ENCODE data around the gene TBCCD1.

The TBCCD1 gene

DNA sequence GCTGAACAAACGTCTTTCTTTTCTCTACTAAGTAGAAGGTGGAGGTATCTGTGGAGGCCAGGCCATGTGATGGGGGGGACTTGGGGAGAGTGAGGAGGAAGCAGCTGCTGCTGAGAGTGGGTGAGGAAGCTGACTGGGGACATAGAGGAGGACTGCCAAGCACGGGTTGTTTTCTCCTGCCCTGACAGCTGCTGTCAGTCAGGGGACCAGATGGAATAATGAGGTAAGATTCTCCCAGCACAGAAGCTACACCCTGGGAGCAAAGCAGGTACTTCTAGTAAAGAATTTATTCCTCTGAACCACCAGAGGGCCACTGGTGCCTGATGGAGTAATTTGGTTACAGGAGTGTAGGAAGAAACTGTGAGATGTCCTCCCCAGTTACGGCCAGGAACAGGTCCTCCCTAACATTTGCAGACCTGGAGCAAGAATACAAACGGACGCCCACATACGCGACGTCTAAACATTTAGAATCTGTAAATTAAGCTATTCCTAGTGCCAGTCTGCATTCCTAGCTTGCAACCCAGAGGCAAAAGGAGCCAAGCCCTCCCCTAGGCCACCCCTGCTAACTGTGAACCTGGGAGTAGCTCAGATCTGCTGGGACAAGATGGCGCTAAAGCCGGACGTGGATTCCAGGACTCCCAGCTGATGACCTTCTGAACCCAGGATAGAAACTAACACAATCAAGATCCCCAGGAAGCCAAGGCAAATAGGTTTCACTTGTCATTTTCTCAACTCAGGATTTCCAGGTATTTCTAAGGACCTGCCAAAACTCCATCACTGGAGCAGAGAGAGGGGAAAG lies 37.7 kb downstream of the TBCCD1 start:
- TF ChIP-seq CTCF (IDR thresholded peaks at IDR 0.05; ENCODE audit: insufficient read depth, low read depth, low read length, missing control alignments) = peak; percentile 18
- no peak overlapping the region for H3K4me3 ChIP-seq (ENCODE audit: low read length)

GRCh38 chr3:186526256-186526606 lies 40.9 kb downstream of the TBCCD1 start:
- no peak for TF ChIP-seq CTCF (IDR thresholded peaks at IDR 0.05; ENCODE audit: insufficient read depth, low read depth, low read length, missing control alignments)
- no peak for DNase-seq (ENCODE audit: low read depth)
- no peak overlapping the region for H3K4me3 ChIP-seq (ENCODE audit: low read length)

More for the DNA sequence above, 37.7 kb downstream of the TBCCD1 start:
- DNase-seq (ENCODE audit: low read depth) = no peak

DNA sequence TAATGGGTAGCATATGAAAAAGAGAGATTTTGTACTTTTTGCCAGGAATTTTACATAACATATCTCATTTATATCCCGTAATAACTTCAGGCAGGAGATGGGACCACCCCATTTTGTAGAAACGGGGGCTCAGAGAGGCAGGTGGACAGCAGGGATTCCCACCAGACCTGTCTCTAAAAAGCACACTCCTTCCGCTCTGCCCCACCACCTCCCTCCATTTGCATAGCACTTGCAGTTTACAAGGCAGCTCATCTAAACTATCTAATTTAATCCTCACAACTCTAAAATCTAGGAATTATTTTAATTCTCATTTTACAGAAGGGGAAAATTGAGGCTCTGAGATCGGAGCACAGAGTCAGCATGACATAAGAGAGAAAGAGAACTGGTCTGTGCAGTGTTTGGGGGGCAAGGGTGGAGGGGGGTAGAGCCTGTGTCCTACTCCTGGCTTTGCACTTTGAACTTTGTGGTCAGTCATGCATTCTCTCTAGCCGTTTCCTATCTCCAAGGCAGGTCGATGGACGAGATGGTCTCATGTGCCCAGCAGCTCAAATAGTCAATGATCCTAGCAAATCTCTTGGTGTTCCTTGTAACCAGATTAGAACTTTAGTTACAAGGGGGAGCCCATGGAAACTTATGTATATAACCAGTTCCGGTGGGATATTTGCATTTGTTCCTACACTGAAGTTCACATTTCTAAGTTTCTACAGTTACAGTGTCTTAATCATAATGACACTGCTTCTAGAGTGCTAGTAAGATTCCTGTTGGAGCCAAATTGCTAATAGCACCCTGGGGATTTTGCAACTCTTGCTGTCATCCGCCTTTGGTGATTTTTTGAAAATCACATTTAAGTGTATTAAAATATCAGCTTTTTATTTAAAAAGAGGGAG lies 41.5 kb downstream of the TBCCD1 start:
- H3K4me3 ChIP-seq (ENCODE audit: low read length) = no peak overlapping the region
- no peak for DNase-seq (ENCODE audit: low read depth)
- no peak for TF ChIP-seq CTCF (IDR thresholded peaks at IDR 0.05; ENCODE audit: insufficient read depth, low read depth, low read length, missing control alignments)

DNA sequence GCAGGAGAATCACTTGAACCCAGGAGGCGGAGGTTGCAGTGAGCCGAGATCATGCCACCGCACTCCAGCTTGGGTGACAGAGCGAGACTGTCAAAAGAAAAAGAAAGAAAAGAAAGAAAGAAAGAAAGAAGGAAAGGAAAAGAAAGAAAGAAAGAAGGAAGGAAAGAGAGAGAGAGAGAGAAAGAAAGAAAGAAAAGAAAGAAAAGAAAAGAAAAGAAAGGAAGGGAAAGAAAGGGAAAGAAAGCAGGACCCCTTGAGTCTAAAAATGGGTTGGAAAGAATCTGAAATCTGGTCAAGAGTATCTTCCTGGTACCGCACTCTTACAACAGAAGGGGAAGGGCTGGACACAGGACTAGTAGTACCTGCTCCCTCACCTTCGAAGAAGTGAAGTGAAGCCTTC lies 42.5 kb downstream of the TBCCD1 start:
- TF ChIP-seq CTCF (IDR thresholded peaks at IDR 0.05; ENCODE audit: insufficient read depth, low read depth, low read length, missing control alignments) = no peak
- no peak overlapping the region for H3K4me3 ChIP-seq (ENCODE audit: low read length)
- DNase-seq (ENCODE audit: low read depth) = no peak

- no peak for TF ChIP-seq CTCF (IDR thresholded peaks at IDR 0.05; ENCODE audit: insufficient read depth, low read depth, low read length, missing control alignments)
- DNase-seq (ENCODE audit: low read depth) = no peak
- no peak overlapping the region for H3K4me3 ChIP-seq (ENCODE audit: low read length)
Measured at GRCh38 chr3:186523434-186523833, 43.7 kb downstream of the TBCCD1 start.

- no peak overlapping the region for H3K4me3 ChIP-seq (ENCODE audit: low read length)
- TF ChIP-seq CTCF (IDR thresholded peaks at IDR 0.05; ENCODE audit: insufficient read depth, low read depth, low read length, missing control alignments) = no peak
- no peak for DNase-seq (ENCODE audit: low read depth)
Measured at GRCh38 chr3:186523022-186523421, 44.1 kb downstream of the TBCCD1 start.

Data from epithelial cell of esophagus (primary cell).